HepG2 (cell line): ENCODE data around the gene HES7. TPM values are rescaled to one million over a fixed set of nuclear protein-coding genes. Genes with fewer than 3 reads are reported as not detected.
A peak's percentile ranks its signal among the peaks of the same experiment; 100 is the strongest.

ENCODE experiments used
- GPN1 ChIP-seq: sonication (generic); formaldehyde crosslinking; IDR thresholded peaks from 2 replicates; pipeline ENCODE4 v1.5.1; 2020; ENCODE audit warnings: missing genetic modification reagents, borderline replicate concordance
- IKZF4 ChIP-seq: sonication (generic); formaldehyde crosslinking; IDR thresholded peaks from 2 replicates; pipeline ENCODE4 v1.5.1; 2020; ENCODE audit warnings: borderline replicate concordance, mild to moderate bottlenecking, low read depth, missing genetic modification reagents; ENCODE audit errors: not compliant biosample characterization
- KMT2B ChIP-seq: IDR thresholded peaks from 2 replicates; pipeline ENCODE4 v1.6.1; 2016; ENCODE audit warnings: missing genetic modification reagents, missing compliant biosample characterization
- LCORL ChIP-seq, 2 experiments: fragments of 450-650 bp in 1 of 2; sonication (generic) in 1 of 2; formaldehyde crosslinking in 1 of 2; IDR thresholded peaks; 2 replicates each; pipeline versions ENCODE4 v1.5.0 to v1.6.1; 2017 to 2020; ENCODE audit warnings: antibody characterized with exemption in 1 of 2, missing genetic modification reagents in 1 of 2
- MTF2 ChIP-seq: sonication (generic); formaldehyde crosslinking; IDR thresholded peaks from 2 replicates; pipeline ENCODE4 v1.5.0; 2020; ENCODE audit warnings: missing genetic modification reagents, borderline replicate concordance
- NCOR1 ChIP-seq: fragments of 200-600 bp; sonication (generic); IDR thresholded peaks from 2 replicates; pipeline ENCODE4 v1.7.0; 2017; ENCODE audit warnings: antibody characterized with exemption, low read length, borderline replicate concordance
- NFE2L2 ChIP-seq: fragments of 150-350 bp; IDR thresholded peaks from 2 replicates; pipeline ENCODE4 v1.6.1; 2014; ENCODE audit warnings: low read length
- POLR2G ChIP-seq: fragments of 200-400 bp; formaldehyde crosslinking; IDR thresholded peaks from 2 replicates; pipeline ENCODE4 v1.6.1; 2018; ENCODE audit warnings: mild to moderate bottlenecking, low read depth, low read length, moderate library complexity
- ZBTB38 ChIP-seq: sonication (generic); formaldehyde crosslinking; IDR thresholded peaks from 2 replicates; pipeline ENCODE4 v1.5.1; 2020; ENCODE audit warnings: mild to moderate bottlenecking, missing genetic modification reagents
- ZNF326 ChIP-seq: sonication (generic); formaldehyde crosslinking; IDR thresholded peaks from 2 replicates; pipeline ENCODE4 v1.4.0; 2020; ENCODE audit warnings: missing genetic modification reagents, borderline replicate concordance
- ZNF7 ChIP-seq: IDR thresholded peaks from 2 replicates; pipeline ENCODE4 v1.6.1; 2016; ENCODE audit warnings: missing biosample characterization, missing genetic modification reagents
- ZSCAN20 ChIP-seq: sonication (generic); formaldehyde crosslinking; IDR thresholded peaks from 2 replicates; pipeline ENCODE4 v1.4.0; 2020; ENCODE audit warnings: missing genetic modification reagents, mild to moderate bottlenecking, borderline replicate concordance
- polyA plus RNA-seq, 8 experiments: library from polyadenylated mRNA; depleted of rRNA in 3 of 8; stranded (reverse) in 7 of 8; unstranded in 1 of 8; fragments of >200 nt; fragmentation: Illumina TruSeq in 4 of 8; extraction: Trizol in 4 of 8; gene quantifications; 2 replicates each; pipeline versions ENCODE4 v1.2.1 to v1.2.3, GENCODE V29; 2011 to 2016; ENCODE audit warnings: low read depth in 4 of 8, missing spikeins in 1 of 8, mixed read lengths in 1 of 8; ENCODE audit not compliant: insufficient read depth in 1 of 8
- total RNA-seq, 5 experiments: library from RNA; depleted of rRNA; stranded (reverse); fragments of >200 nt; fragmentation: Illumina TruSeq; extraction: Trizol; gene quantifications; 2 replicates each; pipeline ENCODE4 v1.2.3, GENCODE V29; 2016; ENCODE audit warnings: low read depth in 1 of 5
- TF ChIP-seq, protein P1 (sequence below), 2 experiments: sonication (generic) in 1 of 2; formaldehyde crosslinking in 1 of 2; IDR thresholded peaks; 2 replicates each; pipeline versions ENCODE4 v1.6.1 to v1.9.0; 2014 to 2022; ENCODE audit warnings: antibody characterized with exemption in 1 of 2, borderline replicate concordance in 1 of 2, inconsistent platforms in 1 of 2, low read depth in 1 of 2, missing genetic modification reagents in 1 of 2
- TF ChIP-seq, protein P2 (sequence below): sonication (generic); formaldehyde crosslinking; conservative IDR thresholded peaks from 2 replicates; pipeline ENCODE4 v1.4.0; 2020; ENCODE audit warnings: missing genetic modification reagents
- TF ChIP-seq, protein P3 (sequence below): sonication (generic); formaldehyde crosslinking; IDR thresholded peaks from 2 replicates; pipeline ENCODE4 v1.9.0; 2021; ENCODE audit warnings: missing genetic modification reagents, mild to moderate bottlenecking, borderline replicate concordance
- TF ChIP-seq, protein P4 (sequence below): sonication (generic); formaldehyde crosslinking; IDR thresholded peaks from 2 replicates; pipeline ENCODE4 v1.5.1; 2020; ENCODE audit warnings: missing genetic modification reagents, mild to moderate bottlenecking, borderline replicate concordance
- TF ChIP-seq, protein P5 (sequence below): sonication (generic); formaldehyde crosslinking; IDR thresholded peaks from 2 replicates; pipeline ENCODE4 v1.4.0; 2020; ENCODE audit warnings: mild to moderate bottlenecking, missing genetic modification reagents

The HES7 gene
- total and polyA plus RNA-seq, 2 of the 13 experiments (the other 11 are each of a cell fraction or from before 2014, with no cell fraction given) = not detected

DNA sequence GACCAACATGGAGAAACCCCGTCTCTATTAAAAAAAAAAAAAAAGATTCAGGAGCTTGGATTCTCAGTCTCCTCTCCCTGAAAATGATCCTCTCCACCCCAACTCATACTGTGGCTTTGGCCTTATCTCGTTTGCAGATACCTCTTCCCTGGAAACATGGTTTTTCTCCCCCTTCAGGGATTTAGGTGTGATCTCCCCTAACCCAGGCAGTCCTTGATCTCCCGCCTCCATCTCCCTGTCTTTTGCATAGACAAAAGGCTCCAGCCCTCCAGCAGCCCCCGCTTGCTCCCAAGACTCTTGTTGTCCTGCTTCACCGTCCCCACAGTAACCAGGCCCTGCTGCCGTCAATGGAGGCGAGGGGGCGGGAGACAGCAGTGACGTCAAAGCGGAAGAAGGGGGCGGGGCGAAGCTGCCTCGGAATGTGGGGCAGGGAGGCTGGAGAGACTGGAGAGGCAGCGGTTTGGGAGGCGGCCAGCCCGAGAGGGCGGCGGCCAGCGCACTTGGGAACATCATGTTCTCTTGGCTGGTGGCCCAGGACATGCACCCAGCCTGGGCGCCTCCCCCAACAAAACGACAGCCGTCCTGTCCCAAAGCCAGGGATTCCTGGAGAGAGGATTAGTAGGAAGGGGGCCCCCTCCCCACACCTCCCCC, 30.2 kb upstream of the HES7 start (continued):
- TF ChIP-seq, protein P1, sequence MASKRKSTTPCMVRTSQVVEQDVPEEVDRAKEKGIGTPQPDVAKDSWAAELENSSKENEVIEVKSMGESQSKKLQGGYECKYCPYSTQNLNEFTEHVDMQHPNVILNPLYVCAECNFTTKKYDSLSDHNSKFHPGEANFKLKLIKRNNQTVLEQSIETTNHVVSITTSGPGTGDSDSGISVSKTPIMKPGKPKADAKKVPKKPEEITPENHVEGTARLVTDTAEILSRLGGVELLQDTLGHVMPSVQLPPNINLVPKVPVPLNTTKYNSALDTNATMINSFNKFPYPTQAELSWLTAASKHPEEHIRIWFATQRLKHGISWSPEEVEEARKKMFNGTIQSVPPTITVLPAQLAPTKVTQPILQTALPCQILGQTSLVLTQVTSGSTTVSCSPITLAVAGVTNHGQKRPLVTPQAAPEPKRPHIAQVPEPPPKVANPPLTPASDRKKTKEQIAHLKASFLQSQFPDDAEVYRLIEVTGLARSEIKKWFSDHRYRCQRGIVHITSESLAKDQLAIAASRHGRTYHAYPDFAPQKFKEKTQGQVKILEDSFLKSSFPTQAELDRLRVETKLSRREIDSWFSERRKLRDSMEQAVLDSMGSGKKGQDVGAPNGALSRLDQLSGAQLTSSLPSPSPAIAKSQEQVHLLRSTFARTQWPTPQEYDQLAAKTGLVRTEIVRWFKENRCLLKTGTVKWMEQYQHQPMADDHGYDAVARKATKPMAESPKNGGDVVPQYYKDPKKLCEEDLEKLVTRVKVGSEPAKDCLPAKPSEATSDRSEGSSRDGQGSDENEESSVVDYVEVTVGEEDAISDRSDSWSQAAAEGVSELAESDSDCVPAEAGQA (IDR thresholded peaks at IDR 0.05; ENCODE audit: low read depth) = 0 out of 2 replicates have a peak, but pooled peaks have one; percentile 68
- TF ChIP-seq, protein P1 (CRISPR knock-in tag; IDR thresholded peaks at IDR 0.05; ENCODE audit: borderline replicate concordance) = no peak
- TF ChIP-seq ZSCAN20 (CRISPR knock-in tag) = no peak
- TF ChIP-seq MTF2 (CRISPR knock-in tag) = no peak
- TF ChIP-seq, protein P2, sequence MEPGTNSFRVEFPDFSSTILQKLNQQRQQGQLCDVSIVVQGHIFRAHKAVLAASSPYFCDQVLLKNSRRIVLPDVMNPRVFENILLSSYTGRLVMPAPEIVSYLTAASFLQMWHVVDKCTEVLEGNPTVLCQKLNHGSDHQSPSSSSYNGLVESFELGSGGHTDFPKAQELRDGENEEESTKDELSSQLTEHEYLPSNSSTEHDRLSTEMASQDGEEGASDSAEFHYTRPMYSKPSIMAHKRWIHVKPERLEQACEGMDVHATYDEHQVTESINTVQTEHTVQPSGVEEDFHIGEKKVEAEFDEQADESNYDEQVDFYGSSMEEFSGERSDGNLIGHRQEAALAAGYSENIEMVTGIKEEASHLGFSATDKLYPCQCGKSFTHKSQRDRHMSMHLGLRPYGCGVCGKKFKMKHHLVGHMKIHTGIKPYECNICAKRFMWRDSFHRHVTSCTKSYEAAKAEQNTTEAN (CRISPR knock-in tag) = no peak
- no peak for TF ChIP-seq GPN1 (CRISPR knock-in tag)
- TF ChIP-seq ZNF326 = no peak
- TF ChIP-seq IKZF4 (CRISPR knock-in tag) = no peak
- no peak for TF ChIP-seq ZNF7 (CRISPR knock-in tag)
- TF ChIP-seq, protein P3, sequence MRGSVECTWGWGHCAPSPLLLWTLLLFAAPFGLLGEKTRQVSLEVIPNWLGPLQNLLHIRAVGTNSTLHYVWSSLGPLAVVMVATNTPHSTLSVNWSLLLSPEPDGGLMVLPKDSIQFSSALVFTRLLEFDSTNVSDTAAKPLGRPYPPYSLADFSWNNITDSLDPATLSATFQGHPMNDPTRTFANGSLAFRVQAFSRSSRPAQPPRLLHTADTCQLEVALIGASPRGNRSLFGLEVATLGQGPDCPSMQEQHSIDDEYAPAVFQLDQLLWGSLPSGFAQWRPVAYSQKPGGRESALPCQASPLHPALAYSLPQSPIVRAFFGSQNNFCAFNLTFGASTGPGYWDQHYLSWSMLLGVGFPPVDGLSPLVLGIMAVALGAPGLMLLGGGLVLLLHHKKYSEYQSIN (CRISPR knock-in tag) = no peak
- TF ChIP-seq KMT2B = peak; percentile 30; the same call in 1 of the 2 replicates
- no peak for TF ChIP-seq NFE2L2
- TF ChIP-seq LCORL (IDR thresholded peaks at IDR 0.05) = no peak
- TF ChIP-seq LCORL (CRISPR knock-in tag; IDR thresholded peaks at IDR 0.05) = peak; percentile 67; the same call in 1 of the 2 replicates
- no peak for TF ChIP-seq POLR2G
- TF ChIP-seq, protein P4, sequence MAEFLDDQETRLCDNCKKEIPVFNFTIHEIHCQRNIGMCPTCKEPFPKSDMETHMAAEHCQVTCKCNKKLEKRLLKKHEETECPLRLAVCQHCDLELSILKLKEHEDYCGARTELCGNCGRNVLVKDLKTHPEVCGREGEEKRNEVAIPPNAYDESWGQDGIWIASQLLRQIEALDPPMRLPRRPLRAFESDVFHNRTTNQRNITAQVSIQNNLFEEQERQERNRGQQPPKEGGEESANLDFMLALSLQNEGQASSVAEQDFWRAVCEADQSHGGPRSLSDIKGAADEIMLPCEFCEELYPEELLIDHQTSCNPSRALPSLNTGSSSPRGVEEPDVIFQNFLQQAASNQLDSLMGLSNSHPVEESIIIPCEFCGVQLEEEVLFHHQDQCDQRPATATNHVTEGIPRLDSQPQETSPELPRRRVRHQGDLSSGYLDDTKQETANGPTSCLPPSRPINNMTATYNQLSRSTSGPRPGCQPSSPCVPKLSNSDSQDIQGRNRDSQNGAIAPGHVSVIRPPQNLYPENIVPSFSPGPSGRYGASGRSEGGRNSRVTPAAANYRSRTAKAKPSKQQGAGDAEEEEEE (CRISPR knock-in tag) = 0 out of 2 replicates have a peak, but pooled peaks have one; percentile 24
- TF ChIP-seq NCOR1 = no peak; the same call in 1 of the 2 replicates
- TF ChIP-seq, protein P5, sequence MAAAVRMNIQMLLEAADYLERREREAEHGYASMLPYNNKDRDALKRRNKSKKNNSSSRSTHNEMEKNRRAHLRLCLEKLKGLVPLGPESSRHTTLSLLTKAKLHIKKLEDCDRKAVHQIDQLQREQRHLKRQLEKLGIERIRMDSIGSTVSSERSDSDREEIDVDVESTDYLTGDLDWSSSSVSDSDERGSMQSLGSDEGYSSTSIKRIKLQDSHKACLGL = no peak
- TF ChIP-seq ZBTB38 (CRISPR knock-in tag) = no peak
